ENCODE measurements around the gene GFAP. TPM values are rescaled to one million over a fixed set of nuclear protein-coding genes. Genes with fewer than 3 reads are reported as not detected.

GFAP gene
- total and polyA plus RNA-seq, 12 donors: 0.39 to 9.1 (median 1.4) TPM; not detected in 1

DNA sequence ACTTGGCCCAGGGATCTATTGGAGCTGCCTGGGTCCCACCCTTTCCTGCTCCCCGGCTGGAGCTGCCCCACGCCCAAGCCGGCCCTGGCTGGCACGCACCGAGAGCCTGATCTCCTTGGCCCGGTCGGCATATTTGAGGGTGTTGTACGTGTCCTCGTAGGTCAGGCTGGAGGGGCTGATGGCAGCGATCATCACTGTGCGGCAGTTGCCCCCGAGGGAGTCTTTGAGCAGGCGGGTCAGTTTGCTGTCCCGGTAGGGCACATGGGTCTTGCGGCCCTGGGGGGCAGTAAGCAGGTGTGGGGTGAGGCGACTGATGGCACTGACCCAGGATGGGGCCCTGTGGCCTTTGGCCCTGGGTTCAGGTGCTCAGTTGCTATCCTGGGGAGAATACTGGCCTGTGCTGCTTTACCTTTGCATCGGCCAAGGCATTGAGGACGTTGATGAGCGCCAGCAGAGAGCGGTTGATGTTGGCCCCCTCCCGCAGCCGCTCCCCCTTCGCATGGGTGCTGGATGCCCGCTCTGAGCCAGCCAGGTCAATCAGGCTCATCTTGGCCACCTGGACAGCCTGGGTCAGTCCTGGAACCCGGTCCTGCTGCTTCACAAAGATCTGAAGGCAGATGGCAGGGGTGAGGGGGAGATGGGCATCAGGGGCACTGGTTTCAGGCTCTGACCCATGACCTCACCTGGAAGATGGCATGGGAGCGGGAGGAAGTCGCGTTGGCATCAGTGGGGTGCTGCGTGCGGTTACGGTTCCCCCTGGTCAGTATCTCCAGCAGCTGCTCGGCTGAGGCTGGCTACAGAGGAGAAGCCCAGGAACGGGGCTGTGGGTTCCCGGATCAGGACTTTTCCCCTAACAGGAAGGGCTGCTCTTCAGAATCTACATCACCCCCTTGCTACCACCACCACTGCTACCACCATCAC lies 18.8 kb upstream of the GFAP start:
- no peak overlapping the region for H3K4me3 ChIP-seq
- DNase-seq: no peak
- H3K27me3 ChIP-seq: no peaks in the 10 kb centered on the region
- TF ChIP-seq, protein P1, sequence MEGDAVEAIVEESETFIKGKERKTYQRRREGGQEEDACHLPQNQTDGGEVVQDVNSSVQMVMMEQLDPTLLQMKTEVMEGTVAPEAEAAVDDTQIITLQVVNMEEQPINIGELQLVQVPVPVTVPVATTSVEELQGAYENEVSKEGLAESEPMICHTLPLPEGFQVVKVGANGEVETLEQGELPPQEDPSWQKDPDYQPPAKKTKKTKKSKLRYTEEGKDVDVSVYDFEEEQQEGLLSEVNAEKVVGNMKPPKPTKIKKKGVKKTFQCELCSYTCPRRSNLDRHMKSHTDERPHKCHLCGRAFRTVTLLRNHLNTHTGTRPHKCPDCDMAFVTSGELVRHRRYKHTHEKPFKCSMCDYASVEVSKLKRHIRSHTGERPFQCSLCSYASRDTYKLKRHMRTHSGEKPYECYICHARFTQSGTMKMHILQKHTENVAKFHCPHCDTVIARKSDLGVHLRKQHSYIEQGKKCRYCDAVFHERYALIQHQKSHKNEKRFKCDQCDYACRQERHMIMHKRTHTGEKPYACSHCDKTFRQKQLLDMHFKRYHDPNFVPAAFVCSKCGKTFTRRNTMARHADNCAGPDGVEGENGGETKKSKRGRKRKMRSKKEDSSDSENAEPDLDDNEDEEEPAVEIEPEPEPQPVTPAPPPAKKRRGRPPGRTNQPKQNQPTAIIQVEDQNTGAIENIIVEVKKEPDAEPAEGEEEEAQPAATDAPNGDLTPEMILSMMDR (IDR thresholded peaks at IDR 0.05): no peak
- H3K9me3 ChIP-seq (replicated peaks in 1 of 3): no peaks in the 10 kb centered on the region
- no peaks in the 10 kb centered on the region for H3K36me3 ChIP-seq (replicated peaks in 1 of 2)
- H3K27ac ChIP-seq: no peak overlapping the region
- WGBS, 4 donors: 95 to 96% (median 95%) methylated on average over 18 to 34 of the region's 34 CpGs
- intact Hi-C loops (cut with DNase I): loop anchor here in 1 of 2 donors (5.0 kb wide), 1 partner anchor 43 kb away; no protein-coding TSS in a partner anchor
- no peaks in the 10 kb centered on the region for H3K4me1 ChIP-seq (replicated peaks in 1 of 2)

GRCh38 chr17:44932787-44933097 lies 17.4 kb upstream of the GFAP start:
- intact Hi-C loops (cut with DNase I): loop anchor here in 1 of 2 donors (5.0 kb wide), 1 partner anchor 45 kb away; no protein-coding TSS in a partner anchor
- H3K9me3 ChIP-seq (replicated peaks in 1 of 3): no peaks in the 10 kb centered on the region
- H3K4me3 ChIP-seq: no peak overlapping the region
- 77 to 98% (median 89%) methylated on average over 5 to 6 of the region's 6 CpGs for WGBS, 4 donors
- TF ChIP-seq, protein P1 (IDR thresholded peaks at IDR 0.05): no peak
- TF ChIP-seq POLR2A (IDR thresholded peaks at IDR 0.05): no peak
- H3K27me3 ChIP-seq: no peaks in the 10 kb centered on the region
- H3K36me3 ChIP-seq (replicated peaks in 1 of 2): no peaks in the 10 kb centered on the region
- no peak for DNase-seq
- H3K4me1 ChIP-seq (replicated peaks in 1 of 2): no peaks in the 10 kb centered on the region
- no peak overlapping the region for H3K27ac ChIP-seq

- intact Hi-C loops (cut with DNase I): loop anchor here in 1 of 2 donors (5.0 kb wide), 1 partner anchor 45 kb away; no protein-coding TSS in a partner anchor
- 91 to 97% (median 94%) methylated on average over 6 to 8 of the region's 8 CpGs for WGBS, 4 donors
- H3K4me1 ChIP-seq (replicated peaks in 1 of 2): no peaks in the 10 kb centered on the region
Measured at GRCh38 chr17:44932096-44932786, 16.9 kb upstream of the GFAP start.

DNA sequence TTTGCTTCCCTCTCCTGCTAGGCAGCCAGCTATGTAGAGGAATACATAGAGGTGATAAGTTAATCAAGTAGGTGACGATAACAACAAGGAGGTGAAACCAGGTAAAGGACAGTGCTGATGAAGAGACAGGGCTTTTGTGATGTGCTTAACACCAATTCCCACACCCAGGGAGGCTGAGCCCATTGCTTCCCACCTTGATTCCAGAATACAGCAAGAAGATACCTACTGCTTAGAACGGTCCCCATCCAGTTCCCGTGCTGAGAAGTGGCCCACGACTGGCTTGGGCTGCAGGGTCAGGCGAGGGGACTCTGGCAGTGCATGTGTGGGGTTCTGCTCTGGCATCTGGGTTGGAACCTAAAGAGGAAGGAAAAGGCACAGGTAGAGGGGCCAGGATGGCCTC lies 16.1 kb upstream of the GFAP start:
- no peak for DNase-seq
- WGBS, 4 donors: 87 to 95% (median 94%) methylated on average over 5 of the region's 5 CpGs
- no peak overlapping the region for H3K27ac ChIP-seq

More at GRCh38 chr17:44932096-44932786, 16.9 kb upstream of the GFAP start:
- H3K27ac ChIP-seq: no peak overlapping the region
- H3K36me3 ChIP-seq (replicated peaks in 1 of 2): no peaks in the 10 kb centered on the region
- DNase-seq: no peak
- no peaks in the 10 kb centered on the region for H3K9me3 ChIP-seq (replicated peaks in 1 of 3)
- H3K27me3 ChIP-seq: no peaks in the 10 kb centered on the region
- no peak for TF ChIP-seq POLR2A (IDR thresholded peaks at IDR 0.05)
- TF ChIP-seq, protein P1 (IDR thresholded peaks at IDR 0.05): no peak
- H3K4me3 ChIP-seq: no peak overlapping the region

More for the DNA sequence above, 16.1 kb upstream of the GFAP start:
- Histone ChIP-seq H3K36me3 (replicated peaks in 1 of 2) (no peaks in the 10 kb centered on the region), H3K4me3 (no peak overlapping the region), H3K9me3 (replicated peaks in 1 of 3) (no peaks in the 10 kb centered on the region), H3K27me3 (no peaks in the 10 kb centered on the region), H3K4me1 (replicated peaks in 1 of 2) (no peaks in the 10 kb centered on the region)
- intact Hi-C loops (cut with DNase I): loop anchor here in 1 of 2 donors (5.0 kb wide), 1 partner anchor 46 kb away; no protein-coding TSS in a partner anchor
- TF ChIP-seq POLR2A (IDR thresholded peaks at IDR 0.05): no peak
- TF ChIP-seq, protein P1 (IDR thresholded peaks at IDR 0.05): no peak
